Prostate gland (tissue), 2 donors: ENCODE measurements around the gene RDX.

Source experiments
- CTCF ChIP-seq, 4 experiments: fragments of 200-600 bp in 2 of 4; fragments of 450-650 bp in 2 of 4; sonication (generic) in 2 of 4; IDR thresholded peaks; 1 replicate in 3 of 4; 2 replicates in 1 of 4; pipeline ENCODE4 v1.5.1; 2016 to 2019; ENCODE audit warnings: antibody characterized with exemption in 4 of 4, mild to moderate bottlenecking in 2 of 4, moderate library complexity in 2 of 4
- POLR2A ChIP-seq: fragments of 450-650 bp; IDR thresholded peaks from one replicate; pipeline ENCODE4 v1.6.1; 2016; ENCODE audit warnings: antibody characterized with exemption, mild to moderate bottlenecking
- POLR2AphosphoS5 ChIP-seq: sonication (generic); formaldehyde crosslinking; IDR thresholded peaks from one replicate; pipeline ENCODE4 v1.6.1; 2017; ENCODE audit warnings: antibody characterized with exemption

GRCh38 chr11:110283862-110284261 lies 12.6 kb downstream of the RDX start:
- TF ChIP-seq CTCF (IDR thresholded peaks at IDR 0.05) (no peak), POLR2AphosphoS5 (no peak), POLR2A (no peak)
